GM19240 (cell line): Measurements from ENCODE around the gene SCARB1.

Source experiments
- DNase-seq: peaks from one replicate; pipeline ENCODE4 v3.0.0; 2011; ENCODE audit warnings: low spot score; ENCODE audit not compliant: insufficient read length

Gene SCARB1

GRCh38 chr12:124761056-124761455, 102.6 kb downstream of the SCARB1 start:
- DNase-seq: no peak

GRCh38 chr12:124760560-124760959, 103.1 kb downstream of the SCARB1 start:
- no peak for DNase-seq

DNA sequence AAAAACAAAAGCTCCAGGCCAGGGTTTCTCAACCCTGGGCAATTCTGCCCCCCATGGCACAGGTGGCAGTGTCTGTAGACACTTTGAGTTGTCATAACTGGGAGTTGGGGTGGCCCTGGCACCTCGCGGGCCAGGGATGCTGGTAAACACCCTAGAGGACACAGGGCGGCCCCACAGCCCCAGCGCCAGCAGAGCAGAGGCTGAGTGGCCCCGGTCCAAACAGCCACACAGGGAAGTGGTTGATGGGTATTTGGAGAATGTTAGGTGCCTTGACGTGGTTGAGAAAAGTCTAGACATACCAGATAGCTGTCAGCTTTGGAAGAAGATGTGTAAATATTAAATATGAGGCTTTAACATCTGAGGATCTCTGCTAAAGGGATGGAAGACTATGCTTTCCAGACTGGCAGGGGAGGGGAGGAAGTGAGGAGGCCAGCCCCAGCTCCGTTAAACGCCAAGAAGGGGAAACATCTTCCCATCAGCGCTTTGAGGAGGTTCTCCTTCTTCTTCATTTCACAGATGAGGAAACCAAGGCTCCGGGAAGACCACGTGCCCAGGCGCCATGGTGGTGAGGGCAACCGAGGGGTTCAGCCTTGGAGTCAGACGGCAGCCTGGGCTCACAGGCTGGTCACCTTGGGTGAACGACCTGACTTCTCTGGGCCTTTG, 103.7 kb downstream of the SCARB1 start:
- DNase-seq: no peak

GRCh38 chr12:124758266-124759220, 105.1 kb downstream of the SCARB1 start:
- no peak for DNase-seq

DNA sequence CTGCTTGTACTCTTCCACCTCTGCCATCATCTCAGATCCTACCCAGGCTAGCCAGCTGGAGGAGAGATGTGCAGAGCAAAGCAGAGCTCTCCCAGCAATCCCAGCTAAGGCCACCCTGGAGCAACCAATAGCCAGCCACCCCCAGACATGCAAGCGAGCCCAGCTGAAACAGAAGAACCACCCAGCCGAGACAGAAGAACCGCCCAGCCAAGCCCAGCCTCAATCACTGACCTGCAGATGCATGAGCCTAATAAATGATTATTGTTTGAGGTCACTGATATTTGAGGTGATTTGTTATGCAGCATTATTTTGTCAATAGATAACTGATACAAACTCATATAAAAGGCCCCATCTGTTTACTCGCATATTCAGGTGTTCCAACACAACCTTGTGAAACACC, 106.3 kb downstream of the SCARB1 start:
- no peak for DNase-seq

DNA sequence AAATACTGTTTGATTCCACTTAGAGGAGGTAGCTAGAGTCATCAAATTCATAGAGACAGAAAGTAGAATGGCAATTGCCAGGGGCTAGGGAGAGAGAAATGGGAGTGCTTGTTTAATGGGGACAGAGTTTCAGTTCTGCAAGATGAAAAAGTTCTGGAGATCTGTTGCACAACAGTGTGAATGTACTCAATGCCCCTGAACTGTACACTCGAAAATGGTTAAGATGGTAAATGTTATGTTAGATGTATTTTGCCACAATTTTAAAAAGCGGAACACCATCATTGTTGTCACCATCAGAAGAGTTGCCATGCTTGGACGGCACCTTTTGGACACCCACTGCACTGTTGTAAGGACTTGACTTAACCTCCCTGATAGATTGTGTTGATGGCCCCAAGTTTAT, 106.9 kb downstream of the SCARB1 start:
- no peak for DNase-seq

DNA sequence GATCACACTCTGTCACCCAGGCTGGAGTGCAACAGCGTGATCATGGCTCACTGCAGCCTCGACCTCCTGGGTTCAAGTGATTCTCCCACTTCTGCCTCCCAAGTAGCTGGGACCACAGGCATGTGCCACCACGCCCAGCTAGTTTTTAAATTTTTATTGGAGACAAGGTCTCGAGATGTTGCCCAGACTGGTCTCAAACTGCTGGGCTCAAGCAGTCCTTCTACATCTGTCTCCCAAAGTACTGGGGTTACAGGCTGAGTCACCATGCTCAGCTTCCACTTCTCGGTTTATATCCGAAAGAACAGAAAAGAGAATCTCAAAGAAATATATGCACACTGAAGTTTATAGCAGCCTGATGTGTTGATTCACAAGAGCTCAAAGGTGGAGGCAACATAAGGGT, 107.5 kb downstream of the SCARB1 start:
- no peak for DNase-seq

- no peak for DNase-seq
Measured at GRCh38 chr12:124755801-124756148, 107.9 kb downstream of the SCARB1 start.

GRCh38 chr12:124754949-124755800, 108.5 kb downstream of the SCARB1 start:
- no peak for DNase-seq

DNA sequence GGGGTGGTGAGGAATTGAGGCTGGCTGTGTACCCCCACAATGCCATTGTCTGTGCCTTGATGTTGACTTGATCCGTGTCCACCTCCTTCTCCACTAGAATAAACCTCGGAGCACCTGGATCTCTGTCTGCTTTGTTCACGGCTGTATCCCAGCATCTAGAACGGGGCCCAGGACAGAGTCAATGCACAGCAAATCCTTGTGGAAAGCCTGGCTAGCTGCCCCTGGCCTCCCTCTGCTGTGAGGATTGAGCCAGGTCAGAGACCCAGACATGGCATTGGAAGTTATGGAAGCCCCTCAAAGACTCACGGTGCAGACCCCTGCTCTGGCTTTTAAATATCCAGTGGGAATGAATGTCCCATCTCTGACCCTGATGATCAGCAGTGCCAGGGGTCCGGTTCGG, 109.2 kb downstream of the SCARB1 start:
- DNase-seq: no peak

- no peak for DNase-seq
Measured at GRCh38 chr12:124753993-124754392, 109.7 kb downstream of the SCARB1 start.

DNA sequence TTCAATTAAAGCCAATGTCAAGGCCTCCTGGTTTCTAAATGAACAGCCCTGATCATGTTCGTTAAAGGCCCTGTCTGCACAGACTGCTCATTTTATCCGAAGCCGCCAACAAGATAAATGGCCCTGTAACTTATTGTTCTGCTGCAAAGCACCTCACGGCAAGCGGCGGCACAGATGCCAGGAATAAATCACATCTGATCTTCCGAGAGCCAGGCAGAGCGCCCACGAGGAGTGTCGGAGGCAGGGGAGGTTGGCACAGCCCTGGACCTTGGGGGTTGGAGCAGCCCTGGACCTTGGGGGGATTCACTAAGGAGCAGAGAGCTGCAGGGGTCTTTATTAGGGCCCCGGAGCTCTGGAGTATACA, 110.5 kb downstream of the SCARB1 start:
- DNase-seq: no peak

GRCh38 chr12:124752437-124753227, 111.0 kb downstream of the SCARB1 start:
- DNase-seq: no peak

- no peak for DNase-seq
Measured at GRCh38 chr12:124751654-124752355, 111.9 kb downstream of the SCARB1 start.

DNA sequence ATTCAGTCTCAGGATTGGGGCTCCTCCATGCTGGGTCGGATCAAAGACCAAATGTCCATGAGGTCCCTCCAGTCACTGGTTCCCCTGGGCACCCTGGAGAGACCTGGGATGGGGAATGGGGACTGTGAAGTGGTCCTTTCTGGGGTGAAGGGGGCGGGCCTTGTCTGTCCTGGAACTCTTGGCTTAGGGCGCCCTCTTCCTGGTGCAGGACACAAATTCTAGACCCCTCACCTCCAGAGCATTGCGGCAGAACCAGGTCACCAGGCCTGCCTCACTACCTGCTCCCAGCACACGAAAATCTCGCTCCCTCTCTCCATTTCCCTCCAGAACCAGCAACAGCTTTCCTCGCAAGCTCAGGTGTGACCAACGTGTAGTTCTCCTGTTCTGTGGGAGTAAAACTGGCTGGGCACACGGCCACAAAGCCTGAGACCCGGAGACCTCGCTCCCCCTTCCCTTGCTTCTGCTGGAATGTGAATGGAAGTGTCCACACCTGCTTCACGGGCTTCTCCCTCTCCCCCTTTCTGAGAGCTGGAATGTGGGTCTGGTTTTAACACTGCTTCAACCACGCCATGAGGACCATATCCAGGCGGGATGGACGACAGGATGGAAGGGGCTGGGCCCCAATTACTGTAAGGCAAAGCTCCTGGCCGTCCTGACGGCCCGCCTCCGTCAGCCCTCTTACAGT, 112.7 kb downstream of the SCARB1 start:
- DNase-seq: no peak

DNA sequence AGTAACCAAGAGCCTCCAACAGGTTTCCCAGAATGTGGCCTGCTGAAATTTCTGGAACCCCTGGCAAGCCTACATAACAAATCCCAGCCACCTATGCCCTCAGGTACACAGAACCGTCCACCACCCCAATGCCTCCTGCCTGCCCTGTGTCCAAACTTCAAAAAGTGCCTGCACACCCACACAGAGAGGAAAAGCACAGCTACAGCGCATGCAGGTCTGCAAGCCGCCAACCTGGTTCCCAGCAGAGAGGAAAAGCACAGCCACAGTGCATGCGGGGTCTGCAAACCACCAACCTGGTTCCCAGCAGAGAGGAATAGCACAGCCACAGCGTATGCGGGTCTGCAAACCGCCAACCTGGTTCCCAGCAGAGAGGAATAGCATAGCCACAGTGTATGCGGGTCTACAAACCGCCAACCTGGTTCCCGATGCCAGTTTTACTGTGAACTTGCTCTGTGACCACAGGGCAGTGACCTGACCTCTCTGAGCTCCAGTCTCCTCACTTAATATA, 113.5 kb downstream of the SCARB1 start:
- no peak for DNase-seq

DNA sequence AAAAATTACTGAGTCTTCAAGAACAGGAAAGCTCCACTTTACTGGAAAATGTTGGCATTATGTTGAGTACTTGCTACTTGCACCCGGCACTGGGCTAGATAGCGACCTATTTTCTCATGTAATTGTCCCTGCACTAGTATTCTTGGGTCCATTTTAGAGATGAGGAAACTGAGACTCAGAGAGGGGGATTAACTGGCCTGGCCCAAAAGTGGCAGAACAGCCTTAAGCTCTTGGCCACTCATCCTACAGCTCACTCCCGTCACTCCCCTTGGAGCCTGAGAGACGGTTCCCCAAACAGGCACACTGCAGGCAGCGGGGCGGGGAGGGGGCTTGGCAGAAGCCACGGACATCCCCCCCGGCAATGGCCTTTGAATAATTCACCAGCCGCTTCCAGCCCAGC, 113.9 kb downstream of the SCARB1 start:
- no peak for DNase-seq

- DNase-seq: no peak
Measured at GRCh38 chr12:124747426-124748161, 116.1 kb downstream of the SCARB1 start.
